ENCODE results near the gene IPP. TPM values are rescaled to one million over a fixed set of nuclear protein-coding genes. Genes with fewer than 3 reads are reported as not detected.
A peak's percentile ranks its signal among the peaks of the same experiment; 100 is the strongest.

IPP gene
- 10 to 100 TPM in 2 of 6 experiments, 1 to 10 TPM in 4; 5.5 to 12.9 (median 8.3) TPM for total RNA-seq
- long read RNA-seq, partial matches to known transcripts, result 1 of 3 reads
- long read RNA-seq, other reads (novel, unspliced or antisense), result 2 of 3 reads

GRCh38 chr1:45750298-45751038 lies at the start of gene IPP:
TSS of gene IPP (minus strand) at chr1:45750653. CDS start at chr1:45746411, 4,242 bp downstream.
- intact Hi-C loops (cut with DNase I), result no loop called here
- ATAC-seq, result peak; percentile 98 to 99 (median 98)
- WGBS (ENCODE audit: insufficient coverage, low coverage, low lambda C conversion rate, missing lambda C conversion rate), result under 1% methylated on average over 39 of the region's 58 CpGs

GRCh38 chr1:45796946-45797345 lies 46.5 kb upstream of the IPP start:
- Histone ChIP-seq H3K4me1 (no peaks in the 10 kb centered on the region), H3K36me3 (no peaks in the 10 kb centered on the region), H3K27ac (no peak overlapping the region), H3K27me3 (no peaks in the 10 kb centered on the region), H3K4me3 (no peak overlapping the region), H3K9me3 (no peaks in the 10 kb centered on the region)
- intact Hi-C loops (cut with DNase I), result no loop called here
- TF ChIP-seq CTCF (IDR thresholded peaks at IDR 0.05) (no peak), POLR2A (IDR thresholded peaks at IDR 0.05) (no peak)
- no peak for DNase-seq
- WGBS (ENCODE audit: insufficient coverage, low coverage, low lambda C conversion rate, missing lambda C conversion rate), result 93% methylated on average over 5 of the region's 9 CpGs
- no peak for ATAC-seq

More at GRCh38 chr1:45750298-45751038, at the start of gene IPP:
- TF ChIP-seq CTCF (IDR thresholded peaks at IDR 0.05) (peak; percentile 4 to 50 (median 26)), POLR2A (IDR thresholded peaks at IDR 0.05) (peak; percentile 92)
- Histone ChIP-seq H3K9me3 (no peaks in the 10 kb centered on the region), H3K27me3 (no peaks in the 10 kb centered on the region), H3K27ac (peak within 1 kb of the TSS; percentile 90 to 98 (median 97)), H3K4me3 (peak within 1 kb of the TSS; percentile 55 to 74 (median 58)), H3K4me1 (peaks cover 0 to 5% (median 0%) of the 10 kb centered on the region in 4 donors), H3K36me3 (no peaks in the 10 kb centered on the region)
- DNase-seq, result peak; percentile 99

- Histone ChIP-seq H3K4me3 (no peak overlapping the region), H3K36me3 (no peaks in the 10 kb centered on the region), H3K27me3 (no peaks in the 10 kb centered on the region), H3K4me1 (no peaks in the 10 kb centered on the region), H3K9me3 (no peaks in the 10 kb centered on the region), H3K27ac (no peak overlapping the region)
- ATAC-seq, result no peak
- intact Hi-C loops (cut with DNase I), result no loop called here
- no peak for DNase-seq
- 67% methylated on average over 2 of the region's 2 CpGs for WGBS (ENCODE audit: insufficient coverage, low coverage, low lambda C conversion rate, missing lambda C conversion rate)
- TF ChIP-seq POLR2A (IDR thresholded peaks at IDR 0.05) (no peak), CTCF (IDR thresholded peaks at IDR 0.05) (no peak)
Observed at GRCh38 chr1:45796381-45796780, 45.9 kb upstream of the IPP start.

GRCh38 chr1:45793942-45794604 lies 43.6 kb upstream of the IPP start:
- Histone ChIP-seq H3K4me1 (no peaks in the 10 kb centered on the region), H3K27me3 (no peaks in the 10 kb centered on the region), H3K9me3 (no peaks in the 10 kb centered on the region), H3K36me3 (no peaks in the 10 kb centered on the region), H3K27ac (no peak overlapping the region), H3K4me3 (no peak overlapping the region)
- DNase-seq, result no peak
- peak in 1 of 4 donors; percentile 17 for ATAC-seq
- intact Hi-C loops (cut with DNase I), result no loop called here
- TF ChIP-seq POLR2A (IDR thresholded peaks at IDR 0.05) (no peak), CTCF (IDR thresholded peaks at IDR 0.05) (no peak)
- 60% methylated on average over 6 of the region's 7 CpGs for WGBS (ENCODE audit: insufficient coverage, low coverage, low lambda C conversion rate, missing lambda C conversion rate)

Data from right lobe of liver (tissue), 6 donors.